ENCODE data around the gene RAI14.

The RAI14 gene

GRCh38 chr5:34869256-34869655 lies 213.1 kb downstream of the RAI14 start:
- Histone ChIP-seq H3K9me3 (ENCODE audit: low read length) (no peaks in the 10 kb centered on the region), H3K4me3 (ENCODE audit: low read depth in 1 of 2, low read length in 2 of 2) (no peak overlapping the region), H3K27ac (ENCODE audit: low read depth, low read length) (no peak overlapping the region), H3K9ac (ENCODE audit: low read length) (no peak overlapping the region), H3K27me3 (ENCODE audit: control insufficient read depth in 1 of 2, insufficient read depth in 2 of 2, low read length in 2 of 2) (no peaks in the 10 kb centered on the region), H3K36me3 (ENCODE audit: insufficient read depth, low read length) (no peaks in the 10 kb centered on the region), H3K4me1 (ENCODE audit: insufficient read depth, low read length) (no peaks in the 10 kb centered on the region)

- no peak overlapping the region for H3K9ac ChIP-seq (ENCODE audit: low read length)
- H3K36me3 ChIP-seq (ENCODE audit: insufficient read depth, low read length) = no peaks in the 10 kb centered on the region
- H3K4me3 ChIP-seq (ENCODE audit: low read depth in 1 of 2, low read length in 2 of 2) = no peak overlapping the region
- H3K9me3 ChIP-seq (ENCODE audit: low read length) = no peaks in the 10 kb centered on the region
- H3K27me3 ChIP-seq (ENCODE audit: control insufficient read depth in 1 of 2, insufficient read depth in 2 of 2, low read length in 2 of 2) = no peaks in the 10 kb centered on the region
- no peaks in the 10 kb centered on the region for H3K4me1 ChIP-seq (ENCODE audit: insufficient read depth, low read length)
- H3K27ac ChIP-seq (ENCODE audit: low read depth, low read length) = no peak overlapping the region
Observed at GRCh38 chr5:34870382-34870781, 214.3 kb downstream of the RAI14 start.

- Histone ChIP-seq H3K27ac (ENCODE audit: low read depth, low read length) (no peak overlapping the region), H3K9me3 (ENCODE audit: low read length) (no peaks in the 10 kb centered on the region), H3K4me1 (ENCODE audit: insufficient read depth, low read length) (no peaks in the 10 kb centered on the region), H3K4me3 (ENCODE audit: low read depth in 1 of 2, low read length in 2 of 2) (no peak overlapping the region), H3K9ac (ENCODE audit: low read length) (no peak overlapping the region), H3K27me3 (ENCODE audit: control insufficient read depth in 1 of 2, insufficient read depth in 2 of 2, low read length in 2 of 2) (no peaks in the 10 kb centered on the region), H3K36me3 (ENCODE audit: insufficient read depth, low read length) (no peaks in the 10 kb centered on the region)
Observed at GRCh38 chr5:34876275-34876674, 220.1 kb downstream of the RAI14 start.

- Histone ChIP-seq H3K4me1 (ENCODE audit: insufficient read depth, low read length) (no peaks in the 10 kb centered on the region), H3K27me3 (ENCODE audit: control insufficient read depth in 1 of 2, insufficient read depth in 2 of 2, low read length in 2 of 2) (no peaks in the 10 kb centered on the region), H3K4me3 (ENCODE audit: low read depth in 1 of 2, low read length in 2 of 2) (no peak overlapping the region), H3K9me3 (ENCODE audit: low read length) (no peaks in the 10 kb centered on the region), H3K27ac (ENCODE audit: low read depth, low read length) (no peak overlapping the region), H3K36me3 (ENCODE audit: insufficient read depth, low read length) (no peaks in the 10 kb centered on the region), H3K9ac (ENCODE audit: low read length) (no peak overlapping the region)
Observed at GRCh38 chr5:34881246-34881645, 225.1 kb downstream of the RAI14 start.

All from muscle layer of colon (tissue), 2 donors.